ENCODE data around the gene MYDGF.

Gene MYDGF

GRCh38 chr19:4664642-4665041 lies 5.5 kb downstream of the MYDGF start:
- Histone ChIP-seq H3K27me3 (ENCODE audit: control insufficient read depth in 1 of 2, insufficient read depth in 2 of 2, low read length in 2 of 2) (no peaks in the 10 kb centered on the region), H3K36me3 (ENCODE audit: insufficient read depth, low read length) (peaks cover 51% of the 10 kb centered on the region), H3K27ac (ENCODE audit: low read depth, low read length) (no peak overlapping the region), H3K4me3 (ENCODE audit: low read depth in 1 of 2, low read length in 2 of 2) (no peak overlapping the region), H3K4me1 (ENCODE audit: insufficient read depth, low read length) (peaks cover 17% of the 10 kb centered on the region), H3K9me3 (ENCODE audit: low read length) (no peaks in the 10 kb centered on the region), H3K9ac (ENCODE audit: low read length) (no peak overlapping the region)

- Histone ChIP-seq H3K4me1 (ENCODE audit: insufficient read depth, low read length) (no peaks in the 10 kb centered on the region), H3K9ac (ENCODE audit: low read length) (no peak overlapping the region), H3K36me3 (ENCODE audit: insufficient read depth, low read length) (peaks cover 60% of the 10 kb centered on the region), H3K27ac (ENCODE audit: low read depth, low read length) (no peak overlapping the region), H3K27me3 (ENCODE audit: control insufficient read depth in 1 of 2, insufficient read depth in 2 of 2, low read length in 2 of 2) (no peaks in the 10 kb centered on the region), H3K4me3 (ENCODE audit: low read depth in 1 of 2, low read length in 2 of 2) (no peak overlapping the region), H3K9me3 (ENCODE audit: low read length) (no peaks in the 10 kb centered on the region)
Observed at GRCh38 chr19:4662812-4663211, 7.3 kb downstream of the MYDGF start.

DNA sequence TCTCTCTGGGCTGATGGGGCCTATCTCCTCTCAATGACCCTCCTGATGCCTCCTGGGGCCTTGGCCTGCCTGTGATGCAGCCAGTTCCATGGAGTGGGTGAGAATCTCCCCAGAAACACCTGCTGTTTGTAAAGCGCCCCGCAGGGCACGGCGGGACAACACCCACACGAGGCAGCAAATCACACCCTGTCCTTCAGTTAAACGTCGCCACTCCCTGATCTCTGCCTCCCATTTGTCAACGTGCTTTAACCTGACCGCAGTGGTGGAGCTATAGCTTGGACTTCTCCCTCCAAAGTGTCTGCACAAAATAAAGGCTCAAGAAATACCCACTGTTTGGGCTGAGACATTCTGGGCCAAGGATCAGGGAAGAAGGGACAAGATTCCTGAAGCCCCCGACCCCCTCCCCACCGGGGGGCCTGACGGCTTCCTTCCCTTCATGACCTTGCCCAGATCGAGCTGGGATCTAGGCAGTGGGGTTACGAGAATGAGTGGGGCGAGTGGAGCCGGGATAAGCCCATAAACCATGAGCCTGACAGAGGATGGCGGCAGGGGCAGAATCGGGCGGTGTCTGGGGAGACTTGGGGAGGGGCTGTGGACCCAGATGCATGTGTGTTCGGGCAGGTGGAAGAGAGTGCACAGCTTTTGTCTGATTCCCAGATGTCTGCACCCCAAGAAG lies 8.0 kb downstream of the MYDGF start:
- Histone ChIP-seq H3K4me1 (ENCODE audit: insufficient read depth, low read length) (no peaks in the 10 kb centered on the region), H3K27ac (ENCODE audit: low read depth, low read length) (no peak overlapping the region), H3K4me3 (ENCODE audit: low read depth in 1 of 2, low read length in 2 of 2) (no peak overlapping the region), H3K9ac (ENCODE audit: low read length) (no peak overlapping the region), H3K9me3 (ENCODE audit: low read length) (no peaks in the 10 kb centered on the region), H3K27me3 (ENCODE audit: control insufficient read depth in 1 of 2, insufficient read depth in 2 of 2, low read length in 2 of 2) (no peaks in the 10 kb centered on the region), H3K36me3 (ENCODE audit: insufficient read depth, low read length) (peaks cover 60% of the 10 kb centered on the region)

- H3K9me3 ChIP-seq (ENCODE audit: low read length): no peaks in the 10 kb centered on the region
- H3K4me1 ChIP-seq (ENCODE audit: insufficient read depth, low read length): no peaks in the 10 kb centered on the region
- no peak overlapping the region for H3K9ac ChIP-seq (ENCODE audit: low read length)
- H3K27ac ChIP-seq (ENCODE audit: low read depth, low read length): no peak overlapping the region
- no peak overlapping the region for H3K4me3 ChIP-seq (ENCODE audit: low read depth in 1 of 2, low read length in 2 of 2)
- no peaks in the 10 kb centered on the region for H3K27me3 ChIP-seq (ENCODE audit: control insufficient read depth in 1 of 2, insufficient read depth in 2 of 2, low read length in 2 of 2)
- H3K36me3 ChIP-seq (ENCODE audit: insufficient read depth, low read length): peaks cover 51% of the 10 kb centered on the region
Observed at GRCh38 chr19:4660993-4661392, 9.1 kb downstream of the MYDGF start.

DNA sequence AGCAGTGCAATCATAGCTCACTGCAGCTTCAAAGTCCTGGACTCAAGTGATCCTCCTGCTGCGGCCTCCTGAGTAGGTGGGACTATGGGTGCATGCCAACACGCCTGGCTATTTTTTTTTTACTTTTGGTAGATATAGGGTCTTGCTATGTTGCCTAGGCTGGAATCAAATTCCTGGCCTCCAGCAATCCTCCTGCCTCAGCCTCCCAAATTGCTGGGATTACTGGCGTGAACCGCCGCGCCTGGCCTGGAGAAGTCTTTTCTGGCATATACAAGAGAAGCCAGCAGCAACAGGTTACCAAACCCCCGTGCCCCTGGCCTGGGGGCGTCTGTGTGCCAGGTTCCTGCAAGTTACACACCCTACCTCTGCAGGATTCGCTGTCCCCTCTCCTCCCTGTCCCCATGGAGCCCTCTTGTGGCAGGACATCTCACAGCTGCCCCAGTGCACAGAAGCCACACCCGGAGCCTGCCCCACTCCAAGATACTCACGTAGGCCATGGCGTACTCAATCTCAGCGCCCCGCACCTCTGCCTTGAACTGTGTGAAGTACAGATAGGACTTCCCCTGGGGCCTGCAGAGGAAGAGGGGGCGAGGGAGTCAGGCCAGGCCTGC lies 9.9 kb downstream of the MYDGF start:
- H3K27ac ChIP-seq (ENCODE audit: low read depth, low read length): no peak overlapping the region
- H3K4me3 ChIP-seq (ENCODE audit: low read depth in 1 of 2, low read length in 2 of 2): no peak overlapping the region
- no peak overlapping the region for H3K9ac ChIP-seq (ENCODE audit: low read length)
- no peaks in the 10 kb centered on the region for H3K9me3 ChIP-seq (ENCODE audit: low read length)
- no peaks in the 10 kb centered on the region for H3K4me1 ChIP-seq (ENCODE audit: insufficient read depth, low read length)
- H3K27me3 ChIP-seq (ENCODE audit: control insufficient read depth in 1 of 2, insufficient read depth in 2 of 2, low read length in 2 of 2): no peaks in the 10 kb centered on the region
- peaks cover 48% of the 10 kb centered on the region for H3K36me3 ChIP-seq (ENCODE audit: insufficient read depth, low read length)

DNA sequence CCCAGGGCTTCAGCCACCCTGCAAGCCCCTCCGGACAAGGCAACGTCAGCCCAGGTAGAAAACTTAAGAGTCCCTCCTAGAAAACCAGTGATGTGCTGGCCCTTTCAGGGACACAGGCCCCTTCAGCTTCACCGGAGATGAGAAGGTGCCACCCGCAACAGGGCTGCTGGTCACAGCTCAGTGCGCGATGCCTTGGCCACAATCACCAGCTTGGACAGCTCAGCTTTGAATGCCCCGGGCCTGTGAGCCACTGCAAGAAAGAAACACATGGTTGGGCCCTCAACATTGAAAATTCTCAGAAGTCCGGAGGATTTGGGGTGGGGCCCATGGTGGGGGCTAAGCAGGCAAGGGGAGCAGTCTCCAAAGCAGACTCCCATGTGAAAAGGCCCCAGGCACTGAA lies 12.3 kb downstream of the MYDGF start:
- Histone ChIP-seq H3K36me3 (ENCODE audit: insufficient read depth, low read length) (peaks cover 44% of the 10 kb centered on the region), H3K9me3 (ENCODE audit: low read length) (no peaks in the 10 kb centered on the region), H3K27me3 (ENCODE audit: control insufficient read depth in 1 of 2, insufficient read depth in 2 of 2, low read length in 2 of 2) (no peaks in the 10 kb centered on the region), H3K9ac (ENCODE audit: low read length) (no peak overlapping the region), H3K4me3 (ENCODE audit: low read depth in 1 of 2, low read length in 2 of 2) (no peak overlapping the region), H3K4me1 (ENCODE audit: insufficient read depth, low read length) (no peaks in the 10 kb centered on the region), H3K27ac (ENCODE audit: low read depth, low read length) (no peak overlapping the region)

GRCh38 chr19:4657262-4657661 lies 12.9 kb downstream of the MYDGF start:
- peaks cover 45% of the 10 kb centered on the region for H3K36me3 ChIP-seq (ENCODE audit: insufficient read depth, low read length)

GRCh38 chr19:4656102-4656501 lies 14.0 kb downstream of the MYDGF start:
- no peak overlapping the region for H3K27ac ChIP-seq (ENCODE audit: low read depth, low read length)
- H3K4me1 ChIP-seq (ENCODE audit: insufficient read depth, low read length): no peaks in the 10 kb centered on the region
- H3K9me3 ChIP-seq (ENCODE audit: low read length): no peaks in the 10 kb centered on the region
- no peak overlapping the region for H3K9ac ChIP-seq (ENCODE audit: low read length)
- H3K4me3 ChIP-seq (ENCODE audit: low read depth in 1 of 2, low read length in 2 of 2): no peak overlapping the region
- H3K27me3 ChIP-seq (ENCODE audit: control insufficient read depth in 1 of 2, insufficient read depth in 2 of 2, low read length in 2 of 2): no peaks in the 10 kb centered on the region
- H3K36me3 ChIP-seq (ENCODE audit: insufficient read depth, low read length): peaks cover 44% of the 10 kb centered on the region

More at GRCh38 chr19:4657262-4657661, 12.9 kb downstream of the MYDGF start:
- H3K27ac ChIP-seq (ENCODE audit: low read depth, low read length): no peak overlapping the region
- H3K4me3 ChIP-seq (ENCODE audit: low read depth in 1 of 2, low read length in 2 of 2): no peak overlapping the region
- no peaks in the 10 kb centered on the region for H3K4me1 ChIP-seq (ENCODE audit: insufficient read depth, low read length)
- no peak overlapping the region for H3K9ac ChIP-seq (ENCODE audit: low read length)
- no peaks in the 10 kb centered on the region for H3K9me3 ChIP-seq (ENCODE audit: low read length)
- H3K27me3 ChIP-seq (ENCODE audit: control insufficient read depth in 1 of 2, insufficient read depth in 2 of 2, low read length in 2 of 2): no peaks in the 10 kb centered on the region

DNA sequence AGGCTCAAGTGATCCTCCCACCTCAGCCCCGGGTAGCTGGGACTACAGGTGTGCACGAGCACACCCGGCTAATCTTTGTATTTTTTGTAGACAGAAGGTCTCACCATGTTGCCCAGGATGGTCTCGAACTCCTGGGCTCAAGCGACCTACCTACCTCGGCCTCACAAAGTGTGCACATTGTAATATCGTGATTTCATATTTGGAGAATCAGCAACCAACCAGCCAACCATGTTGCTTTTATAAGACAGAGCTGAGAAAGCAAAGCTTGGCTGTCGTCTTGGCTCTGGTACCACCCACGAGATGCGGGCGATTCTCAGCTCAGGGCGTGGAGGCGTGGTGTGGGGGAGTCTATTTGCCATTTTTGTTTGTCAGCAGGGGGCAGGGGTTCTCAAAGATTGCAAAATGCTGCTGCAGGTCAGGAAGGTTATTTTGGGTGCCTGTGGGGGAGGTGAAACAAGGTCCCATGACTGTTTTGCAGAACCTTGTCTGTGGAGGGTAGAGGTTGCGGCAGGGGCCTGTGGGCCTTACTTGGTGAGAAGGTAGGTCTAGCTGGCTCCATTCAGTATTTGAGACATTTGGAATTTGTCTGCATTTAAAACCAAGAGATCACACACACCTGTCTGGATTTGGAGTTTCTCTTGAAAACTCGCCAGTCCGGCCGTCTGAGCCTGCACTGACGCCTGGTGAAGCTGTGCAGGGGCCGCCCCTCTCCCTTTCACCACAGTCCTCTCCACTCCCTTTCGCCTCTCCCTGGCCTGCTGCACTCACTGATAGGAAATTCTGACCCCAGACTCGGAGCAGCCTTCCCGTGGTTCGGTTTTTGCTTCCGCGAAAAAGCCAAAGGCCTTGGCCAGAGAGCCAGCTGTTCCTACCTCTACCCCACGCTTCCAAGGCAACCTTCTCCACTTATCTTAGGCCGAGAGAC lies 15.4 kb downstream of the MYDGF start:
- Histone ChIP-seq H3K36me3 (ENCODE audit: insufficient read depth, low read length) (peaks cover 41% of the 10 kb centered on the region), H3K9ac (ENCODE audit: low read length) (no peak overlapping the region), H3K4me1 (ENCODE audit: insufficient read depth, low read length) (peaks cover 5% of the 10 kb centered on the region), H3K27ac (ENCODE audit: low read depth, low read length) (no peak overlapping the region), H3K9me3 (ENCODE audit: low read length) (no peaks in the 10 kb centered on the region), H3K4me3 (ENCODE audit: low read depth in 1 of 2, low read length in 2 of 2) (no peak overlapping the region), H3K27me3 (ENCODE audit: control insufficient read depth in 1 of 2, insufficient read depth in 2 of 2, low read length in 2 of 2) (no peaks in the 10 kb centered on the region)

DNA sequence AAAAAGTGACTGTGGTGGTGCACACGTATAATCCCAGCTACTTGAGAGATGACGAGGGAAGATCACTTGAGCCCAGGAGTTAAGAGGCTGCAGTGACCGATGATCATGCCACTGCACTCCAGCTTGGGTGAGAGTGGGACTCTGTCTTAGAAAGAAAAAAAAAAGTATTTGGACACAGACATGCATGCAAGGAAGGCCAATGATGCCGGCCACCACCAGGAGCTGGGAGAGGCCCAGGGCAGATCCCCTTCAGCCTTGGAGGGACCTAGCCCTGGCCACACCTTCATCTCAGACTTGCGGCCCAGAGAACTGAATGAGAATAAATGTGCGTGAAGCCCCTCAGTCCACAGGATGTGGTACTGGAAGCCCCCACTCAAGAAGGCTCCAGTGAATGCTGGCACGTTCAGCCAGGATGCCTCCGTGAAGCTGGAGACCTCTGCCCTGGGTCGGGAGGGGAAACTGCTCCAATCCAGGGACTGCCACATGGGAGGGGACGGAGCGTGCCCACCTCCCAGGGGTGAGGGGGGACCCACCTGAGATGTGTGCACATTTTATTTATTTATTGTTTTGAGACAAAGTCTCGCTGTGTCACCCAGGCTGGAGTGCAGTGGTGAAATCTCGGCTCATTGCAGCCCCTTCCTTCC lies 16.2 kb downstream of the MYDGF start:
- no peak overlapping the region for H3K27ac ChIP-seq (ENCODE audit: low read depth, low read length)
- H3K9ac ChIP-seq (ENCODE audit: low read length): no peak overlapping the region
- H3K4me1 ChIP-seq (ENCODE audit: insufficient read depth, low read length): peaks cover 13% of the 10 kb centered on the region
- H3K9me3 ChIP-seq (ENCODE audit: low read length): no peaks in the 10 kb centered on the region
- H3K4me3 ChIP-seq (ENCODE audit: low read depth in 1 of 2, low read length in 2 of 2): no peak overlapping the region
- no peaks in the 10 kb centered on the region for H3K27me3 ChIP-seq (ENCODE audit: control insufficient read depth in 1 of 2, insufficient read depth in 2 of 2, low read length in 2 of 2)
- H3K36me3 ChIP-seq (ENCODE audit: insufficient read depth, low read length): peaks cover 38% of the 10 kb centered on the region

- Histone ChIP-seq H3K4me3 (ENCODE audit: low read depth in 1 of 2, low read length in 2 of 2) (no peak overlapping the region), H3K27ac (ENCODE audit: low read depth, low read length) (no peak overlapping the region), H3K9me3 (ENCODE audit: low read length) (no peaks in the 10 kb centered on the region), H3K4me1 (ENCODE audit: insufficient read depth, low read length) (peaks cover 27% of the 10 kb centered on the region), H3K36me3 (ENCODE audit: insufficient read depth, low read length) (peaks cover 24% of the 10 kb centered on the region), H3K9ac (ENCODE audit: low read length) (no peak overlapping the region), H3K27me3 (ENCODE audit: control insufficient read depth in 1 of 2, insufficient read depth in 2 of 2, low read length in 2 of 2) (no peaks in the 10 kb centered on the region)
Observed at GRCh38 chr19:4652075-4652474, 18.1 kb downstream of the MYDGF start.
